Fibroblast of lung (primary cell): ENCODE data around the gene BRD1. TPM values are rescaled to one million over a fixed set of nuclear protein-coding genes. Genes with fewer than 3 reads are reported as not detected.

Experiments
- DNase-seq, 2 donors: peaks; one replicate each; pipeline versions ENCODE4 v3.0.0 to v3.0.0-alpha.2; 2010; ENCODE audit warnings: low read depth in 2 of 2
- H2AFZ ChIP-seq: 2 replicates; pipeline ENCODE4 v1.5.1; 2012; ENCODE audit warnings: low read length, control low read depth, inconsistent platforms
- H3K27ac ChIP-seq: 2 replicates; pipeline ENCODE4 v1.5.1; 2011; ENCODE audit warnings: low read length, control low read depth; ENCODE audit not compliant: insufficient read depth
- H3K27me3 ChIP-seq: 2 replicates; pipeline ENCODE4 v1.5.1; 2011; ENCODE audit warnings: mild to moderate bottlenecking, low read length; ENCODE audit not compliant: control insufficient read depth, insufficient read depth
- H3K36me3 ChIP-seq: 2 replicates; pipeline ENCODE4 v1.5.1; 2011; ENCODE audit warnings: low read length; ENCODE audit not compliant: control insufficient read depth, insufficient read depth
- H3K4me1 ChIP-seq: 2 replicates; pipeline ENCODE4 v1.5.1; 2011; ENCODE audit warnings: low read length; ENCODE audit not compliant: control insufficient read depth, insufficient read depth; ENCODE audit errors: extremely low read depth
- H3K4me2 ChIP-seq: 2 replicates; pipeline ENCODE4 v1.5.1; 2011; ENCODE audit warnings: low read length, control low read depth; ENCODE audit not compliant: insufficient read depth; ENCODE audit errors: extremely low read depth
- H3K4me3 ChIP-seq, 4 experiments: fragments of 200-600 bp in 1 of 4; sonication (generic) in 1 of 4; replicated peaks in 1 of 4; 2 replicates each; pipeline ENCODE4 v1.5.1; 2011 to 2016; ENCODE audit warnings: low read length in 4 of 4, low read depth in 3 of 4, mild to moderate bottlenecking in 3 of 4, control low read depth in 2 of 4, inconsistent platforms in 1 of 4, mixed read lengths in 1 of 4; ENCODE audit not compliant: insufficient read depth in 1 of 4; ENCODE audit errors: control extremely low read depth in 1 of 4
- H3K79me2 ChIP-seq: 2 replicates; pipeline ENCODE4 v1.5.1; 2012; ENCODE audit warnings: mild to moderate bottlenecking, low read length, inconsistent platforms; ENCODE audit not compliant: control insufficient read depth, insufficient read depth
- H3K9ac ChIP-seq: 2 replicates; pipeline ENCODE4 v1.5.1; 2011; ENCODE audit warnings: mild to moderate bottlenecking, low read length, control low read depth; ENCODE audit not compliant: insufficient read depth
- H3K9me3 ChIP-seq: 2 replicates; pipeline ENCODE4 v1.5.1; 2012; ENCODE audit warnings: low read depth, low read length; ENCODE audit not compliant: control insufficient read depth, insufficient read depth
- H4K20me1 ChIP-seq: 2 replicates; pipeline ENCODE4 v1.5.1; 2011; ENCODE audit warnings: low read length; ENCODE audit not compliant: control insufficient read depth, insufficient read depth; ENCODE audit errors: extremely low read depth
- EZH2 ChIP-seq: IDR thresholded peaks from 2 replicates; pipeline ENCODE4 v1.5.1; 2012; ENCODE audit warnings: low read length, control low read depth, mild to moderate bottlenecking; ENCODE audit errors: missing control alignments
- polyA plus RNA-seq, 2 donors: library from polyadenylated mRNA; depleted of rRNA in 1 of 2; stranded (reverse) in 1 of 2; unstranded in 1 of 2; fragments of >200 nt; gene quantifications; 2 replicates each; pipeline ENCODE4 v1.2.1, GENCODE V29; 2011 to 2012; ENCODE audit warnings: missing spikeins in 1 of 2
- total RNA-seq: library from RNA; depleted of rRNA; stranded (reverse); fragments of >200 nt; gene quantifications from 2 replicates; pipeline ENCODE4 v1.2.1, GENCODE V29; 2014
- TF ChIP-seq, protein P1 (sequence below), 2 donors: IDR thresholded peaks in 1 of 2; conservative IDR thresholded peaks in 1 of 2; 1 replicate in 1 of 2; 2 replicates in 1 of 2; pipeline ENCODE4 v1.5.1; 2011 to 2012; ENCODE audit warnings: low read length in 2 of 2, control low read depth in 1 of 2, inconsistent platforms in 1 of 2, low read depth in 1 of 2, mild to moderate bottlenecking in 1 of 2

BRD1 gene
- total and polyA plus RNA-seq, 2 donors (not counting 1 experiment from before 2014, with no cell fraction given): 4.3 to 26.6 TPM

DNA sequence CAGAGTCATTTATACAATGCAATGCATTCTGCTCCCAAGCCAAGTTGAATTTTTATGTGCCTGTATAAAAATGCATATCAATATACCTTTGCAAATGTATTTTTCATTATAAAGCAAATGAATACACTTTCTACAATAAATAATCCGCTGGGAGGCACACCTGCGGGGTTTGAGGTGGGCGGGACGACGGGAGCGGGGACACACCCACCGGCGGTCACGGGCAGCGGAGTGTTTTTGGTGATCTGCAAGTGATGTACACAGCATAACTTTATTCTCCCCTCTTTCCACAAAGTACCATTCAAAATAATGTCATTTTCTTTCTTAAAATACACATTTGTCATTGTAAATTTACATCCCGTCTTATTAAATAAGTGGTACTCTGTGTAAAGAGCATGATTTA lies 54.1 kb downstream of the BRD1 start:
- Histone ChIP-seq H3K4me1 (peaks cover 3% of the 10 kb centered on the region), H3K9me3 (no peaks in the 10 kb centered on the region), H3K4me2 (no peak overlapping the region), H3K27ac (no peak overlapping the region), H3K79me2 (no peaks in the 10 kb centered on the region), H2AFZ (no peak overlapping the region), H3K4me3 (no peak overlapping the region), H4K20me1 (no peaks in the 10 kb centered on the region), H3K9ac (no peak overlapping the region), H3K27me3 (no peaks in the 10 kb centered on the region), H3K36me3 (peaks cover 25% of the 10 kb centered on the region)
- no peak for DNase-seq
- no peak for TF ChIP-seq EZH2
- TF ChIP-seq, protein P1, sequence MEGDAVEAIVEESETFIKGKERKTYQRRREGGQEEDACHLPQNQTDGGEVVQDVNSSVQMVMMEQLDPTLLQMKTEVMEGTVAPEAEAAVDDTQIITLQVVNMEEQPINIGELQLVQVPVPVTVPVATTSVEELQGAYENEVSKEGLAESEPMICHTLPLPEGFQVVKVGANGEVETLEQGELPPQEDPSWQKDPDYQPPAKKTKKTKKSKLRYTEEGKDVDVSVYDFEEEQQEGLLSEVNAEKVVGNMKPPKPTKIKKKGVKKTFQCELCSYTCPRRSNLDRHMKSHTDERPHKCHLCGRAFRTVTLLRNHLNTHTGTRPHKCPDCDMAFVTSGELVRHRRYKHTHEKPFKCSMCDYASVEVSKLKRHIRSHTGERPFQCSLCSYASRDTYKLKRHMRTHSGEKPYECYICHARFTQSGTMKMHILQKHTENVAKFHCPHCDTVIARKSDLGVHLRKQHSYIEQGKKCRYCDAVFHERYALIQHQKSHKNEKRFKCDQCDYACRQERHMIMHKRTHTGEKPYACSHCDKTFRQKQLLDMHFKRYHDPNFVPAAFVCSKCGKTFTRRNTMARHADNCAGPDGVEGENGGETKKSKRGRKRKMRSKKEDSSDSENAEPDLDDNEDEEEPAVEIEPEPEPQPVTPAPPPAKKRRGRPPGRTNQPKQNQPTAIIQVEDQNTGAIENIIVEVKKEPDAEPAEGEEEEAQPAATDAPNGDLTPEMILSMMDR (conservative IDR thresholded peaks at IDR 0.05 in 1 of 2, IDR thresholded peaks at IDR 0.05 in 1 of 2; ENCODE audit: low read depth in 1 of 2, low read length in 2 of 2): no peak

DNA sequence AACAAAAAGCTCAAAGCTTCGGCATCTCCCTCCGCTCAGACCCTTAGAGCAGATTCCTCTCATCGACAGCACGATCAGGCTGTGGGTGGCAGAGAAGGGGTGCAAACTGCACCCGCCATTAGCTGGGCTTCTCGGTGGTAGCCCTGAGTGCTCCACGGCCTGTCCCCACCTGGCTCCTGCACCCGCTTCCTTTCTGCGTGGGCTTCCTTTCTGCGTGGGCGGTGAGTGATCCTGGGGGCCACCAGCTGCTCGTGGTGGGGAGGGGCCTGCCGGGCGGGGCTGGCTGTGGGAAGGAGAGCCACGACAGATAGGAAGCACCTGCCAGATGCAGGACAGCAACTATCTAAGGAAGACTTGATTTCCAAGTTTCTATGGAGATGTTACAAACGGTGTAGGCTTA lies 55.0 kb downstream of the BRD1 start:
- H3K9me3 ChIP-seq: no peaks in the 10 kb centered on the region
- TF ChIP-seq, protein P1 (conservative IDR thresholded peaks at IDR 0.05 in 1 of 2, IDR thresholded peaks at IDR 0.05 in 1 of 2; ENCODE audit: low read depth in 1 of 2, low read length in 2 of 2): no peak
- no peak for TF ChIP-seq EZH2
- no peaks in the 10 kb centered on the region for H3K27me3 ChIP-seq
- H2AFZ ChIP-seq: no peak overlapping the region
- peaks cover 23% of the 10 kb centered on the region for H3K36me3 ChIP-seq
- no peaks in the 10 kb centered on the region for H4K20me1 ChIP-seq
- peaks cover 3% of the 10 kb centered on the region for H3K4me1 ChIP-seq
- H3K79me2 ChIP-seq: no peaks in the 10 kb centered on the region
- no peak overlapping the region for H3K4me2 ChIP-seq
- DNase-seq: no peak
- H3K4me3 ChIP-seq: no peak overlapping the region
- no peak overlapping the region for H3K27ac ChIP-seq
- no peak overlapping the region for H3K9ac ChIP-seq

- Histone ChIP-seq H3K79me2 (no peaks in the 10 kb centered on the region), H3K36me3 (peaks cover 12% of the 10 kb centered on the region), H3K4me2 (no peak overlapping the region), H3K4me3 (no peak overlapping the region), H3K27me3 (no peaks in the 10 kb centered on the region), H3K4me1 (peaks cover 3% of the 10 kb centered on the region), H3K27ac (no peak overlapping the region), H3K9ac (no peak overlapping the region), H3K9me3 (no peaks in the 10 kb centered on the region), H2AFZ (no peak overlapping the region), H4K20me1 (no peaks in the 10 kb centered on the region)
- DNase-seq: no peak
- TF ChIP-seq, protein P1 (conservative IDR thresholded peaks at IDR 0.05 in 1 of 2, IDR thresholded peaks at IDR 0.05 in 1 of 2; ENCODE audit: low read depth in 1 of 2, low read length in 2 of 2): no peak
- no peak for TF ChIP-seq EZH2
Observed at GRCh38 chr22:49771266-49772065, 56.2 kb downstream of the BRD1 start.
